K562 (cell line): ENCODE data around the gene LAGE3. TPM values are rescaled to one million over a fixed set of nuclear protein-coding genes. Genes with fewer than 3 reads are reported as not detected.

Experiments used
- ARHGAP35 ChIP-seq: fragments of 450-650 bp; IDR thresholded peaks from 2 replicates; pipeline ENCODE4 v1.6.1; 2018; ENCODE audit not compliant: partially characterized antibody
- CREM ChIP-seq: IDR thresholded peaks from 2 replicates; pipeline ENCODE4 v1.6.1; 2014; ENCODE audit warnings: antibody characterized with exemption, low read depth
- LCOR ChIP-seq: sonication (generic); formaldehyde crosslinking; IDR thresholded peaks from 2 replicates; pipeline ENCODE4 v1.8.0; 2022; ENCODE audit warnings: mild to moderate bottlenecking, missing genetic modification reagents
- MXI1 ChIP-seq: IDR thresholded peaks from 2 replicates; pipeline ENCODE4 v1.6.1; 2011; ENCODE audit warnings: low read depth, mild to moderate bottlenecking, improper control_type of control experiment, low read length
- NFIC ChIP-seq: fragments of 450-650 bp; IDR thresholded peaks from 2 replicates; pipeline ENCODE4 v1.6.1; 2017; ENCODE audit warnings: mild to moderate bottlenecking, inconsistent platforms
- NFYB ChIP-seq: IDR thresholded peaks from 2 replicates; pipeline ENCODE4 v1.6.1; 2011; ENCODE audit warnings: mild to moderate bottlenecking, moderate library complexity; ENCODE audit not compliant: insufficient read length; ENCODE audit errors: extremely low read depth
- SMARCA4 ChIP-seq: fragments of 450-650 bp; IDR thresholded peaks from 2 replicates; pipeline ENCODE4 v1.6.1; 2016
- SRSF3 ChIP-seq: fragments of 200-400 bp; formaldehyde crosslinking; IDR thresholded peaks from 2 replicates; pipeline ENCODE4 v1.6.1; 2016; ENCODE audit warnings: mild to moderate bottlenecking, low read length, moderate library complexity; ENCODE audit not compliant: insufficient read depth
- TAF1 ChIP-seq: IDR thresholded peaks from 2 replicates; pipeline ENCODE4 v1.6.1; 2011; ENCODE audit warnings: mild to moderate bottlenecking, low read length, moderate library complexity; ENCODE audit not compliant: insufficient read depth, control insufficient read depth, severe bottlenecking; ENCODE audit errors: extremely low read depth
- ZBTB34 ChIP-seq: fragments of 250-450 bp; sonication (Bioruptor Pico); IDR thresholded peaks from 2 replicates; pipeline ENCODE4 v1.8.0; 2021; ENCODE audit warnings: mild to moderate bottlenecking, moderate library complexity
- ZBTB8A ChIP-seq: fragments of 450-650 bp; IDR thresholded peaks from 2 replicates; pipeline ENCODE4 v1.6.1; 2018; ENCODE audit warnings: mild to moderate bottlenecking, moderate library complexity; ENCODE audit not compliant: partially characterized antibody
- ZC3H4 ChIP-seq: sonication (generic); formaldehyde crosslinking; IDR thresholded peaks from 2 replicates; pipeline ENCODE4 v1.9.0; 2021; ENCODE audit warnings: missing genetic modification reagents, borderline replicate concordance
- ZNF133 ChIP-seq: fragments of 250-450 bp; sonication (Bioruptor Pico); IDR thresholded peaks from 2 replicates; pipeline ENCODE4 v1.4.0; 2020; ENCODE audit warnings: mild to moderate bottlenecking
- ZNF316 ChIP-seq: fragments of 450-650 bp; IDR thresholded peaks from 2 replicates; pipeline ENCODE4 v1.6.1; 2016
- polyA plus RNA-seq, 8 experiments: library from polyadenylated mRNA; depleted of rRNA in 4 of 8; stranded (reverse) in 5 of 8; unstranded in 3 of 8; fragments of >200 nt; fragmentation: Nextera tagmentation in 2 of 8; fragmentation: Illumina TruSeq in 1 of 8; extraction: Ambion mirVana in 2 of 8; extraction: Trizol in 1 of 8; gene quantifications; 2 replicates each; pipeline versions ENCODE4 v1.2.1 to v1.2.3, GENCODE V29; 2011 to 2014; ENCODE audit warnings: inconsistent platforms in 1 of 8, missing spikeins in 1 of 8
- total RNA-seq, 7 experiments: library from RNA; depleted of rRNA in 6 of 7; stranded (reverse); fragments of >200 nt in 6 of 7; fragmentation: Illumina TruSeq in 2 of 7; extraction: Trizol in 2 of 7; gene quantifications; 2 replicates each; pipeline versions ENCODE4 v1.2.1 to v1.2.3, GENCODE V29; 2011 to 2021; ENCODE audit warnings: low replicate concordance in 1 of 7
- TF ChIP-seq, protein P1 (sequence below), 2 experiments: IDR thresholded peaks; 2 replicates each; pipeline ENCODE4 v1.6.1; 2011; ENCODE audit warnings: borderline replicate concordance in 1 of 2, control low read depth in 1 of 2, low read depth in 1 of 2, low read length in 1 of 2, mild to moderate bottlenecking in 1 of 2, mixed read lengths in 1 of 2, moderate library complexity in 1 of 2; ENCODE audit not compliant: insufficient read depth in 1 of 2, insufficient read length in 1 of 2, poor library complexity in 1 of 2, severe bottlenecking in 1 of 2; ENCODE audit errors: extremely low read depth in 1 of 2
- TF ChIP-seq, protein P2 (sequence below): fragments of 450-650 bp; IDR thresholded peaks from 2 replicates; pipeline ENCODE4 v1.6.1; 2016; ENCODE audit warnings: low read depth

The LAGE3 gene
- total and polyA plus RNA-seq, 9 of the 15 experiments (the other 6 are each of a cell fraction or from before 2014, with no cell fraction given): 28.2 to 125 (median 35.8) TPM

GRCh38 chrX:154484255-154485149 lies 5.4 kb upstream of the LAGE3 start (continued):
- TF ChIP-seq, protein P1, sequence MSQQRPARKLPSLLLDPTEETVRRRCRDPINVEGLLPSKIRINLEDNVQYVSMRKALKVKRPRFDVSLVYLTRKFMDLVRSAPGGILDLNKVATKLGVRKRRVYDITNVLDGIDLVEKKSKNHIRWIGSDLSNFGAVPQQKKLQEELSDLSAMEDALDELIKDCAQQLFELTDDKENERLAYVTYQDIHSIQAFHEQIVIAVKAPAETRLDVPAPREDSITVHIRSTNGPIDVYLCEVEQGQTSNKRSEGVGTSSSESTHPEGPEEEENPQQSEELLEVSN (IDR thresholded peaks at IDR 0.05; ENCODE audit: borderline replicate concordance in 1 of 2, extremely low read depth in 1 of 2, insufficient read depth in 1 of 2, insufficient read length in 1 of 2, low read depth in 1 of 2, low read length in 1 of 2, poor library complexity in 1 of 2, severe bottlenecking in 1 of 2): no peak
- TF ChIP-seq ZBTB8A: no peak
- no peak for TF ChIP-seq SRSF3
- TF ChIP-seq MXI1: no peak
- peak; percentile 64 for TF ChIP-seq SMARCA4
- peak; percentile 61 for TF ChIP-seq CREM
- peak; percentile 65 for TF ChIP-seq LCOR (CRISPR knock-in tag)
- no peak for TF ChIP-seq ZC3H4
- TF ChIP-seq, protein P2, sequence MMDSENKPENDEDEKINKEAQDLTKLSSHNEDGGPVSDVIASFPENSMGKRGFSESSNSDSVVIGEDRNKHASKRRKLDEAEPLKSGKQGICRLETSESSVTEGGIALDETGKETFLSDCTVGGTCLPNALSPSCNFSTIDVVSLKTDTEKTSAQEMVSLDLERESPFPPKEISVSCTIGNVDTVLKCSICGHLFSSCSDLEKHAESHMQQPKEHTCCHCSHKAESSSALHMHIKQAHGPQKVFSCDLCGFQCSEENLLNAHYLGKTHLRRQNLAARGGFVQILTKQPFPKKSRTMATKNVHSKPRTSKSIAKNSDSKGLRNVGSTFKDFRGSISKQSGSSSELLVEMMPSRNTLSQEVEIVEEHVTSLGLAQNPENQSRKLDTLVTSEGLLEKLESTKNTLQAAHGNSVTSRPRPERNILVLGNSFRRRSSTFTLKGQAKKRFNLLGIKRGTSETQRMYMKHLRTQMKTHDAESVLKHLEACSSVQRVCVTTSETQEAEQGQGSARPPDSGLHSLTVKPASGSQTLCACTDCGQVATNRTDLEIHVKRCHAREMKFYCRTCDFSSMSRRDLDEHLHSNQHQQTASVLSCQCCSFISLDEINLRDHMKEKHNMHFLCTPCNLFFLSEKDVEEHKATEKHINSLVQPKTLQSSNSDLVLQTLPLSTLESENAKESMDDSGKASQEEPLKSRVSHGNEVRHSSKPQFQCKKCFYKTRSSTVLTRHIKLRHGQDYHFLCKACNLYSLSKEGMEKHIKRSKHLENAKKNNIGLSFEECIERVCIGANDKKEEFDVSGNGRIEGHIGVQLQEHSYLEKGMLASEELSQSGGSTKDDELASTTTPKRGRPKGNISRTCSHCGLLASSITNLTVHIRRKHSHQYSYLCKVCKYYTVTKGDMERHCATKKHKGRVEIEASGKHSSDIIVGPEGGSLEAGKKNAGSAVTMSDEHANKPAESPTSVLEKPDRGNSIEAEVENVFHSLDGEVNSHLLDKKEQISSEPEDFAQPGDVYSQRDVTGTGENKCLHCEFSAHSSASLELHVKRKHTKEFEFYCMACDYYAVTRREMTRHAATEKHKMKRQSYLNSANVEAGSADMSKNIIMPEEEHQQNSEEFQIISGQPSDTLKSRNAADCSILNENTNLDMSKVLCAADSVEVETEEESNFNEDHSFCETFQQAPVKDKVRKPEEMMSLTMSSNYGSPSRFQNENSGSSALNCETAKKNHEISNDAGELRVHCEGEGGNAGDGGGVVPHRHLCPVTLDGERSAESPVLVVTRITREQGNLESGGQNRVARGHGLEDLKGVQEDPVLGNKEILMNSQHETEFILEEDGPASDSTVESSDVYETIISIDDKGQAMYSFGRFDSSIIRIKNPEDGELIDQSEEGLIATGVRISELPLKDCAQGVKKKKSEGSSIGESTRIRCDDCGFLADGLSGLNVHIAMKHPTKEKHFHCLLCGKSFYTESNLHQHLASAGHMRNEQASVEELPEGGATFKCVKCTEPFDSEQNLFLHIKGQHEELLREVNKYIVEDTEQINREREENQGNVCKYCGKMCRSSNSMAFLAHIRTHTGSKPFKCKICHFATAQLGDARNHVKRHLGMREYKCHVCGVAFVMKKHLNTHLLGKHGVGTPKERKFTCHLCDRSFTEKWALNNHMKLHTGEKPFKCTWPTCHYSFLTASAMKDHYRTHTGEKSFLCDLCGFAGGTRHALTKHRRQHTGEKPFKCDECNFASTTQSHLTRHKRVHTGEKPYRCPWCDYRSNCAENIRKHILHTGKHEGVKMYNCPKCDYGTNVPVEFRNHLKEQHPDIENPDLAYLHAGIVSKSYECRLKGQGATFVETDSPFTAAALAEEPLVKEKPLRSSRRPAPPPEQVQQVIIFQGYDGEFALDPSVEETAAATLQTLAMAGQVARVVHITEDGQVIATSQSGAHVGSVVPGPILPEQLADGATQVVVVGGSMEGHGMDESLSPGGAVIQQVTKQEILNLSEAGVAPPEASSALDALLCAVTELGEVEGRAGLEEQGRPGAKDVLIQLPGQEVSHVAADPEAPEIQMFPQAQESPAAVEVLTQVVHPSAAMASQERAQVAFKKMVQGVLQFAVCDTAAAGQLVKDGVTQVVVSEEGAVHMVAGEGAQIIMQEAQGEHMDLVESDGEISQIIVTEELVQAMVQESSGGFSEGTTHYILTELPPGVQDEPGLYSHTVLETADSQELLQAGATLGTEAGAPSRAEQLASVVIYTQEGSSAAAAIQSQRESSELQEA: no peak
- no peak for TF ChIP-seq ZBTB34 (CRISPR knock-in tag)
- no peak for TF ChIP-seq ARHGAP35
- TF ChIP-seq ZNF133 (CRISPR knock-in tag): no peak
- TF ChIP-seq TAF1: peak; percentile 60
- peak; percentile 93 for TF ChIP-seq ZNF316
- 0 out of 2 replicates have a peak, but pooled peaks have one; percentile 28 for TF ChIP-seq NFIC
- TF ChIP-seq NFYB: no peak
